Hematopoietic multipotent progenitor cell treated with erythropoietin and hydrocortisone succinate and interleukin-3 and kit ligand, for 6 days (in vitro differentiated cells): ENCODE results near the gene BAG1.

ENCODE experiments used
- DNase-seq: peaks from one replicate; pipeline ENCODE4 v3.0.0-alpha.2; 2015

Gene BAG1

DNA sequence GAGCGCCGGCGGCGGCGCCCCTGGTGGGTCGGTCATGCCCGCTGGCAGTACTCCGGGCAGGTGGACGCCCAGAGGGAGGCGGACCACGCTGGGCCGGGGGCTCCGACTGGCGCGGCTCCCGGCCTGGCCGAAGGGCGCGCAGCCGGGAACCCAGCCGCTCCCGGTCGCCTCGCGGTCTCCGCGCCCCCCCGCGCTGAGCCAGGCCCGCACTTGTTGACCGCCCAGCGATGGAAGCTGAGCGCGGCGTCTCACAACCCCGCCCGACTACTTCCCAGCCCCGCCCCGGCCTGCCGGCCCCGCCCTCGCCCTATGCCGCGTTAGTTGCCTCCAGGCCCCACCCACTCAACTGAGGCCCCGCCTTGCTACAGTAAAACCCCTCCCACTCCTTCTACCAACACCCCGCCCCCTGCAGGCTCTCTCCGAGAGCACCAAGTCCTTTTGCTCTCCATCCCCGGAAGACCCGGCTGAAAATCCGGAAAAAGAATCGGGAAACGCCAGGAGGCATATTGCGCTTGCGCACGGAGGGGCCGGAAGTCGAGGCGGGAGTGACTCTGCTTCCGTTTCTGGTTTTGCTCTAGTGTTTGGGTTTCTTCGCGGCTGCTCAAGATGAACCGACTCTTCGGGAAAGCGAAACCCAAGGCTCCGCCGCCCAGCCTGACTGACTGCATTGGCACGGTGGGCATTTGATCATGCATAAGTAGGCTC, at the start of gene BAG1, which contains the start of gene CHMP5:
Gene BAG1 (minus strand): TSS at position 236 of the 705 bp plus-strand sequence.
Gene CHMP5 (plus strand): TSS at position 577 of the 705 bp plus-strand sequence. CDS start 30 bp downstream, at position 607.
- DNase-seq, result peak; percentile 100

DNA sequence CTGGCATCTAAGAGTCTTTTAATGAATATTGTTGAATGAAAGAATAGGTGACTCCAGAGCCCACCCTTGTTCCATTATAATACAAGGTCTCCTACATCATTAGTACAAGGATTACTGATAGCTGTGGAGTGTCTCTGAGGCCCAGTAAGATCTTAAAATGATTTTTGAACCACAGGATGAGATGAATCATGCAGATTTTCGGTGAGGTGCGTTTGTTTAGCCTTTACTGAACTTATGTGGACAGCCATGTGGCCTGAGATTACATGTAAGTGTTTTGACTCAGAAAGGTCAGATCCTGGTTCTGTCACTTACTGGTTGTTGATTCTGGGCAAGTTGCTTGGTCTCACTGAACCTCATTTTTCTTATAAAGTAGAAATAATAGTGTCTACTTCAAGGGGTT, 47.4 kb upstream of the BAG1 start:
- DNase-seq, result no peak

DNA sequence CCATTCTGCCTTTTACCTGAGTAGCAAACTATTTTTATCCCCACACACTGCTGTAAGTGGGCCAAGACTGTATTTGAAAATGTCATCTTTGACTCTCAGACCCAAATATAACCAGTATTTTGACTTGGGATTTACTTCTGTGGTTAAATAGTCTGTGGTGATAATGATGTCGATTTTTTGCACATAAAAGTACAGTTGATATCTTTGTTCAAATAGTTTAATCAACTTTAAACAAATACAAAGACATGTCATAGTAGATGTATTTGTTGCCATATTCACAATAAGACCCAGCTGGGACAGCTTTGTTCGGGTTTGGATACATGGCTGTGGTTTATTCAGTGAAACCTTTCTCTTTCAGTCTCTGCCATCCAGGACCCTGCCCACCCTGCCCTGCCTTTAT, 46.2 kb upstream of the BAG1 start:
- DNase-seq, result no peak

DNA sequence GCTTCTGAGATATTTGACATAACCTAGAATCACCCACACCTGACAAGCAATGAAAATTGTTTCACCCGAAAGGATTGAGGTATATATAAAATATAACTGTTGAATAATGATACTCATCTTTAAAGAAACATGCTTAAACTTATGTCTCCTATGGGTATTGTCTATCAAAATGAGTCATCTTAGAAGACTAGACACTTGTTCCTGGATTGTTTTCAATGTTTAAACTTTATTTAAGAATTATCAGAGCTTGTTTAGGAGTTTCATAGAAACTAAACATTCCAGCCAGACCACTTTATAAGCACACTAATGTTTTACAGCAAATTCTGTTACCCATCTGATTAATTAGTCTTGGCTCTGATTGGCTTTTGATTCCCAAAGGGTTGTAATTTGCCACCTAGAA, 45.4 kb upstream of the BAG1 start:
- DNase-seq, result no peak

DNA sequence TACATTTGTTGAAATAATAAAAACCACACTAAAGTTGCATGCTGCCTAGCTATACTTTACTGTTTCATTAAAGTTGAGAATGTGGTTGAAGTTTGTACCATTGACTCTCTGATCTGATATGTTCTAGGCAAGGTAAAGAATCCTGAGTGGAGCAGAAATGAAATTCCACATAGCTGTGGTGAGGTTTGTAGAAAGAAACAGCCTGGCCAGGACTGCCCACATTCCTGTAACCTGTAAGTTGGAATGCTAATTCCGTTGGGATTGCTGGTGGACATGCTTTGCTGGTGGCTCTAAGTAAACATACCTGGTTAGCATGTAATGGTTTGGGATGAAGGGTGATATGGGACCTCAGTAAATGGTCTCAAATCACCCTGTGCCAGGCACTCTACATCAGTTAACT, 42.6 kb upstream of the BAG1 start:
- DNase-seq, result no peak

DNA sequence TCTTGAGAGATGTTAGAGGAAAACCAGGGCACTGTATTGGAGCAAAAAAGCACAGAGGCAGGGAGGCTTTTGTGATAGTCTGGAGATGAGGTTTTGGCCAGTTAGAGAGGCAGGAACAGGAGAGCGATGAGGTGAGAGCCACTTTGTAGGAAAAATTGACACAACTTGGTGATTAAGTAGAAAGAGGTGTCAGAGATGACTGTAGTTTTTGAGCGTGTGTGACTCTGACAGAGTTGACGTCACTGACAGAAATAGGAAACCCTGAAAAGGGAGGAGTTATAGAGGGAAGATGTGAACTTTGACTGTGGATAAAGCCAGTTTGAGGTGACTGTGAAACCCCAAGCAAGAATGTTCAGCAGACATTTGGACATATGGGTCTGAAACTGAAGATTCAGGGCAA, 41.5 kb upstream of the BAG1 start:
- DNase-seq, result no peak

DNA sequence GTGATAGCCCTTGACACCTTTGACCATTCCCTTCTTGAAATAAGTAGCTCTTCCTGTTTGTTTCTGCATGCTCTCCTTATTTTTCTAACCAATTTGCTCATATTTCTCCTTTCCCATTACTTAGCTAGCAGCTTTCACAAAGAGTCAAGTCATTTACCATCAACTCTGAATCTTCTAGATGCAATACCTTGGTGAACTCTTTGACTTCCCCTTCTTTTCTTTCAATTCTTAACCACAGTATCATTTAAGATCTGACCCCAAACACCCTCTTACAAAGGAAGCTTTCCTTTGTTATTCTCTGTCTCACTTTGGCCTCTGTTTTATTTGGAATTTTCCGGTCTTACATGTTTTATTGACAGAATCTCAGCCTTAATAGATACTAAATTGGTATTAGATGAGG, 39.9 kb upstream of the BAG1 start:
- peak; percentile 38 for DNase-seq

GRCh38 chr9:33300546-33300945, 36.0 kb upstream of the BAG1 start:
- no peak for DNase-seq

- DNase-seq, result peak; percentile 83
Measured at GRCh38 chr9:33297432-33297831, 32.9 kb upstream of the BAG1 start.

DNA sequence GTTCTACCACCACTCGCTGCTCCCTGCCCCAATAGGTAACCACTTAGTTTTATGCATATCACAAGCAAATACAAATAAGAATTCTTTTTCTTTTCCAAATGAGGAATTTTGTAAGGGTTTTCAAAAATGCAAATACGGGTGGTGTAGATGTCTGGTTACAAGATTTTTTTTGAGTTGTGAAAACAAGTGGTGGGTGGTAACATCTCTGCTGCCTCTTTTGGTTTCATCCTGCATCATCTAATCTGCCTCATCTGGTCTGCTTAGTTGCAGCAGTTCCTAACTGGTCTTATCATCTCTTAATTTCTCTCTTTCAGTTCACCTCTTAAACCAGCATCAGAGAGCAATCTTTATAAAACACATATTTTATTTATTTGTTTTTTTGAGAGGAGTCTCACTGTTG, 31.1 kb upstream of the BAG1 start:
- DNase-seq, result no peak

DNA sequence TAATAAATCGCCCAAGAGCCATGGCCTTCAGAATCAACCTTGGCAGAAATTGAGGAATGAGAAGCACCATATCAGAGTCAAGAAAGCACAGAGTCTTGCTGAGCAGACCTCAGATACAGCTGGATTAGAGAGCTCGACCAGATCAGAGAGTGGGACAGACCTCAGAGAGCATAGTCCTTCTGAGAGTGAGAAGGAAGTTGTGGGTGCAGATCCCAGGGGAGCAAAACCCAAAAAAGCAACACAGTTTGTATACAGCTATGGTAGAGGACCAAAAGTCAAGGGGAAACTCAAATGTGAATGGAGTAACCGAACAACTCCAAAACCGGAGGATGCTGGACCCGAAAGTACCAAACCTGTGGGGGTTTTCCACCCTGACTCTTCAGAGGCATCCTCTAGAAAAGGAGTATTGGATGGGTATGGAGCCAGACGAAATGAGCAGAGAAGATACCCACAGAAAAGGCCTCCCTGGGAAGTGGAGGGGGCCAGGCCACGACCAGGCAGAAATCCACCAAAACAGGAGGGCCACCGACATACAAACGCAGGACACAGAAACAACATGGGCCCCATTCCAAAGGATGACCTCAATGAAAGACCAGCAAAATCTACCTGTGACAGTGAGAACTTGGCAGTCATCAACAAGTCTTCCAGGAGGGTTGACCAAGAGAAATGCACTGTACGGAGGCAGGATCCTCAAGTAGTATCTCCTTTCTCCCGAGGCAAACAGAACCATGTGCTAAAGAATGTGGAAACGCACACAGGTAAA, 30.3 kb upstream of the BAG1 start:
- no peak for DNase-seq

DNA sequence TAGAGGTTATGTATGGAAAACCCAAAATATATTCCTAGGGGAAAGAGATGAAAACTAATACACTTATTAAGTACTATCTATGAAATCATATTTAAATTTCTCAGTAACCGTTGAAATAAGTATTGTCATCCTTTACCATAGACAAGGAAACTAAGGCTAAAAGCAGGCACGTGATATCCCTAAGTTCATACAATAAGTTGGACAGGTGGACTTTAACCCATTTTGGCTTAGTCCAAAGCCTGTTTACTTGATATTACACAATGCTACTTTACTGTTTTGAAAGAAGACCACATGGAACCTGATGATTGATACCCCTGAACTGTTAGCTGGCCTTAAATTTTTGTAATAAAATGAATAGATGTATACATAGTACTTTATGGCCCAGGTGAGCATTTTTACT, 29.3 kb upstream of the BAG1 start:
- DNase-seq, result no peak

- no peak for DNase-seq
Measured at GRCh38 chr9:33291901-33292300, 27.4 kb upstream of the BAG1 start.

DNA sequence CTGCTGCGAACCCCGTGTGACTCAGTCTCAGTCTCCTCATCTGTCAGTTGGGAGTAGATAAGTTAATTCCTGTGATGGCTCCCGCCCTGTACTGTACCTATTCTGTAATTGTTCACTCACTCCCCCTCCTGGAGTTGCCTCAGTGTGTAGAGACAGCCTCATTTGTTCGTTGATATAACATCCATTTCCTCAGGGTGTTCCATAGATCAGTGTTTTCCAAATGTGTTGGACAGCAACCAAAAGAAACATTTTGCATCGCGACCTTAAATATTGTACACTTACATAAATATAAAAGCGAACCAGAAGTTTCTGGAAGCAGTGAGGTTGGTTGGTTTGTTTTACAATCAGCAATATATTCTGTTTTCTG, 26.5 kb upstream of the BAG1 start:
- DNase-seq, result no peak

- peak; percentile 99 for DNase-seq
Measured at GRCh38 chr9:33290247-33291030, 25.9 kb upstream of the BAG1 start, which contains the start of gene NFX1. TSS of gene NFX1 (plus strand) at chr9:33290516. CDS start at chr9:33290573, 57 bp downstream.

GRCh38 chr9:33289936-33290246, 25.4 kb upstream of the BAG1 start:
- no peak for DNase-seq

GRCh38 chr9:33289496-33289895, 25.0 kb upstream of the BAG1 start:
- peak; percentile 40 for DNase-seq

DNA sequence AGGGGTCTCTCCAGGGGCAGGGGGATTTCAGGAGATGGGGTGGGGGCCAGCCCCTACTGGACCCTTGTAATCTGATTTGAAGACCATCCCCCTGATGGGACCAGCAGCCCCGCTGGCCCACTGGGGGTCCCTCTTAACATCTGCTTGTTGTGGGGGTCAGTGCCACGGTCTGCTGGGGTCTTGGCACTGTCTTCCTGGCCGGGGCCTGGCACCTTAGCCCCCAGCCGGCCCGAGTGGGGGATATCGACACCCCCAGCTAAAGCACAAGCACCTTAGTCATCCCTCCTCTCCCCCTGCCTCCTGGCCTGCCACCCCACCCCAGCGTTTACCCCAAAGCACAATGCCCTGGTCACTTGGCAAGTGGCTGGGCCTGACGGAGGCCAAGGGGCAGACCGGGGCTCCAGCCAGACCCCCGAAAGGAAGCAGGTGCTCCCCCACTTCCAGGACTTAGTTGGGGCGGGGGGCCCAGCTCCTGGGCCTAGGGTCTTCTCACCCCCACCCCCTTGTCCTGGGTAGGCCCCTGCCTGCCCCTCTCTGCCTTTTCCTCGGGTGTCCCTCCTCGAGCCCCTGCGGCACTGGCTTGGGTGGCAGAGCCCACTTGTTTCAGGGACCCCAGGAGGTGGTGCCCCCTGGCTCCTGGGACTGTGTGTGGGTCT, 24.4 kb upstream of the BAG1 start:
- DNase-seq, result no peak

- no peak for DNase-seq
Measured at GRCh38 chr9:33288235-33288634, 23.7 kb upstream of the BAG1 start.

DNA sequence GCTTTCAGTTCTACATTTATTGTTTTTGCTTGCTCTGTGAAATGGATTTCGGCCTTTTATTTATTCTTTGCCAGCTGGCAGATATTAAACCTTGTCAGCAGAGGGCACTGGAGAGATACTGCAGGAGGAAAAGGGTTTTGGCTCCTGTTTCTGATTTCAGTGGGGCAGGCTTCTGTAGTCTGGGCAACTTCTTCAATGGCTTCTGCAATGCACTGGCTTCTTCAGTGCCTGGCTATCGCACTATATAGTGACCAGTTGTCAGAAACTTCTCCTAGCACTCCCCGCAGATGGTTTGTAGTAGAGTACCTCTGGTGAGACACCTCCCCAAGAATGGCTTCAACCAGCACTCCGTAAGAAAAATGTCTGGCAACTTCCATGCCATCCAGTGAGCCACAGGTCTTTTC, 22.6 kb upstream of the BAG1 start:
- DNase-seq, result peak; percentile 93

GRCh38 chr9:33285502-33285901, 21.0 kb upstream of the BAG1 start:
- no peak for DNase-seq

DNA sequence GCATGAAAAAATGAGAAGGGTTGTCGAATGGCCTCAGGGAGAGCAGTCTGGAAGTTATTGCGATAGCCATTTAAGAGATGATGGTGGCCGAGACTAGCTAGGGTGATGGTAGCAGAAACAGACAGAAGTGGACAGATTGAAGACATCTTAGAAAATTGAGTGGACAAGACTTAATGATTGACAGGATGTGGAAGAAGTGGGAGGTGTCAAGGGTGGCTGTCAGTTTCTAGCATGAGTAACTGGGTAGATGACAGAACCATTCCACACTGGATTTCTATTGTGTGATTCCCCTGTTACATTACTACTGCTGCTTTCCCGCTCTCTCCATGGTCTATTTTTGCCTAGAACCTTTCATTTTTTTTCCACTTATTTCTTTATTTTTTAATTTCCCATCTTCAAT, 13.0 kb upstream of the BAG1 start:
- DNase-seq, result no peak

DNA sequence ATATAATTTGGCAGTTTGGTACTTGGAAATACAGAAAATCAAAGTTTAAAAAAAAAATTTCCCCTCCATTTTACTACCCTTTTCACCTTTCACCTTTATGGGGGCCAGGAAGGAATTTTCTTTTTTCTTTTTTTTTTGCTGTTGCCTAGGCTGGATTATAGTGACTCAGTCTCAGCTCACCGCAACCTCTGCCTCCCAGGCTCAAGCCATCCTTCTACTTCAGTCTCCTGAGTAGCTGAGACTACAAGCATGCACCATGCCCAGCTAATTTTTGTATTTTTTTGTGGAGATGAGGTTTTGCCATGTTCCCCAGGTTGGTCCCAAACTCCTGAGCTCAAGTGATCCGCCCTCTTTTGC, 9.4 kb upstream of the BAG1 start:
- DNase-seq, result no peak
